Mammary epithelial cell (primary cell): ENCODE data around the gene SPTLC1.

Experiments
- EZH2 ChIP-seq: IDR thresholded peaks from 2 replicates; pipeline ENCODE4 v1.6.1; 2012; ENCODE audit warnings: low read length, inconsistent platforms, borderline replicate concordance
- TF ChIP-seq, protein P1 (sequence below), 2 donors: IDR thresholded peaks in 1 of 2; conservative IDR thresholded peaks in 1 of 2; 2 replicates each; pipeline ENCODE4 v1.5.1; 2011 to 2012; ENCODE audit warnings: inconsistent platforms in 2 of 2, low read length in 2 of 2, mild to moderate bottlenecking in 2 of 2, control low read depth in 1 of 2, low read depth in 1 of 2; ENCODE audit not compliant: insufficient read depth in 1 of 2; ENCODE audit errors: extremely low read depth in 1 of 2

GRCh38 chr9:92044936-92045335 is 70.3 kb downstream of the SPTLC1 start:
- TF ChIP-seq, protein P1, sequence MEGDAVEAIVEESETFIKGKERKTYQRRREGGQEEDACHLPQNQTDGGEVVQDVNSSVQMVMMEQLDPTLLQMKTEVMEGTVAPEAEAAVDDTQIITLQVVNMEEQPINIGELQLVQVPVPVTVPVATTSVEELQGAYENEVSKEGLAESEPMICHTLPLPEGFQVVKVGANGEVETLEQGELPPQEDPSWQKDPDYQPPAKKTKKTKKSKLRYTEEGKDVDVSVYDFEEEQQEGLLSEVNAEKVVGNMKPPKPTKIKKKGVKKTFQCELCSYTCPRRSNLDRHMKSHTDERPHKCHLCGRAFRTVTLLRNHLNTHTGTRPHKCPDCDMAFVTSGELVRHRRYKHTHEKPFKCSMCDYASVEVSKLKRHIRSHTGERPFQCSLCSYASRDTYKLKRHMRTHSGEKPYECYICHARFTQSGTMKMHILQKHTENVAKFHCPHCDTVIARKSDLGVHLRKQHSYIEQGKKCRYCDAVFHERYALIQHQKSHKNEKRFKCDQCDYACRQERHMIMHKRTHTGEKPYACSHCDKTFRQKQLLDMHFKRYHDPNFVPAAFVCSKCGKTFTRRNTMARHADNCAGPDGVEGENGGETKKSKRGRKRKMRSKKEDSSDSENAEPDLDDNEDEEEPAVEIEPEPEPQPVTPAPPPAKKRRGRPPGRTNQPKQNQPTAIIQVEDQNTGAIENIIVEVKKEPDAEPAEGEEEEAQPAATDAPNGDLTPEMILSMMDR (conservative IDR thresholded peaks at IDR 0.05 in 1 of 2, IDR thresholded peaks at IDR 0.05 in 1 of 2; ENCODE audit: extremely low read depth in 1 of 2, insufficient read depth in 1 of 2, low read depth in 1 of 2, low read length in 2 of 2), result no peak
- TF ChIP-seq EZH2, result no peak
